Measurements from ENCODE around the gene YJEFN3.

YJEFN3 gene

GRCh38 chr19:19550972-19551852 lies 22.5 kb downstream of the YJEFN3 start:
- no peak for DNase-seq (ENCODE audit: low read depth in 1 of 2, low spot score in 1 of 2)

- no peak for DNase-seq (ENCODE audit: low read depth in 1 of 2, low spot score in 1 of 2)
Measured at GRCh38 chr19:19551853-19552192, 23.1 kb downstream of the YJEFN3 start.

- DNase-seq (ENCODE audit: low read depth in 1 of 2, low spot score in 1 of 2): no peak
Measured at GRCh38 chr19:19552798-19553197, 24.1 kb downstream of the YJEFN3 start.

- DNase-seq (ENCODE audit: low read depth in 1 of 2, low spot score in 1 of 2): no peak
Measured at GRCh38 chr19:19553670-19554069, 25.0 kb downstream of the YJEFN3 start.

GRCh38 chr19:19554074-19555023 lies 25.6 kb downstream of the YJEFN3 start:
- DNase-seq (ENCODE audit: low read depth in 1 of 2, low spot score in 1 of 2): peak; percentile 49 to 50

- no peak for DNase-seq (ENCODE audit: low read depth in 1 of 2, low spot score in 1 of 2)
Measured at GRCh38 chr19:19558055-19558454, 29.3 kb downstream of the YJEFN3 start.

GRCh38 chr19:19558636-19559035 lies 29.9 kb downstream of the YJEFN3 start:
- DNase-seq (ENCODE audit: low read depth in 1 of 2, low spot score in 1 of 2): no peak

GRCh38 chr19:19559931-19560330 lies 31.2 kb downstream of the YJEFN3 start:
- no peak for DNase-seq (ENCODE audit: low read depth in 1 of 2, low spot score in 1 of 2)

GRCh38 chr19:19561946-19562664 lies 33.4 kb downstream of the YJEFN3 start:
- no peak for DNase-seq (ENCODE audit: low read depth in 1 of 2, low spot score in 1 of 2)

- no peak for DNase-seq (ENCODE audit: low read depth in 1 of 2, low spot score in 1 of 2)
Measured at GRCh38 chr19:19562665-19563347, 34.1 kb downstream of the YJEFN3 start.

- DNase-seq (ENCODE audit: low read depth in 1 of 2, low spot score in 1 of 2): no peak
Measured at GRCh38 chr19:19563348-19563848, 34.7 kb downstream of the YJEFN3 start.

- no peak for DNase-seq (ENCODE audit: low read depth in 1 of 2, low spot score in 1 of 2)
Measured at GRCh38 chr19:19566306-19566705, 37.6 kb downstream of the YJEFN3 start.

- no peak for DNase-seq (ENCODE audit: low read depth in 1 of 2, low spot score in 1 of 2)
Measured at GRCh38 chr19:19567391-19567790, 38.7 kb downstream of the YJEFN3 start.

GRCh38 chr19:19568802-19569756 lies 40.4 kb downstream of the YJEFN3 start:
- DNase-seq (ENCODE audit: low read depth in 1 of 2, low spot score in 1 of 2): no peak

GRCh38 chr19:19570571-19570970 lies 41.9 kb downstream of the YJEFN3 start:
- no peak for DNase-seq (ENCODE audit: low read depth in 1 of 2, low spot score in 1 of 2)

GRCh38 chr19:19571071-19571786 lies 42.5 kb downstream of the YJEFN3 start:
- no peak for DNase-seq (ENCODE audit: low read depth in 1 of 2, low spot score in 1 of 2)

GRCh38 chr19:19575411-19575810 lies 46.7 kb downstream of the YJEFN3 start:
- DNase-seq (ENCODE audit: low read depth in 1 of 2, low spot score in 1 of 2): no peak

- DNase-seq (ENCODE audit: low read depth in 1 of 2, low spot score in 1 of 2): no peak
Measured at GRCh38 chr19:19578252-19578651, 49.5 kb downstream of the YJEFN3 start.

Measured in activated T-helper 1 cell treated with anti-CD3 and anti-CD28 coated beads, Interleukin-2, amount 50 U/mL, for 16 hours (primary cell).